Vagina (tissue), 2 donors: ENCODE measurements around the gene MEGF6. TPM values are rescaled to one million over a fixed set of nuclear protein-coding genes. Genes with fewer than 3 reads are reported as not detected.

Source experiments
- DNase-seq, 2 donors: peaks; one replicate each; pipeline ENCODE4 v3.0.0-alpha.2; 2017; ENCODE audit errors: extremely low spot score in 2 of 2
- H3K27ac ChIP-seq: fragments of 200-600 bp; sonication (generic); one replicate; pipeline ENCODE4 v1.5.1; 2019
- H3K27me3 ChIP-seq: fragments of 200-600 bp; sonication (generic); one replicate; pipeline ENCODE4 v1.5.1; 2019
- H3K36me3 ChIP-seq, 2 donors: fragments of 200-600 bp; sonication (generic); one replicate each; pipeline ENCODE4 v1.5.1; 2017 to 2019
- H3K4me1 ChIP-seq: fragments of 200-600 bp; sonication (generic); one replicate; pipeline ENCODE4 v1.5.1; 2019
- H3K4me3 ChIP-seq, 2 donors: fragments of 200-600 bp; sonication (generic); 1 replicate in 1 of 2; 2 replicates in 1 of 2; pipeline ENCODE4 v1.5.1; 2016 to 2019
- H3K9me3 ChIP-seq: fragments of 200-600 bp; sonication (generic); one replicate; pipeline ENCODE4 v1.5.1; 2019
- POLR2A ChIP-seq, 2 donors: fragments of 450-650 bp; IDR thresholded peaks; one replicate each; pipeline ENCODE4 v1.6.1; 2017; ENCODE audit warnings: antibody characterized with exemption in 2 of 2, mild to moderate bottlenecking in 2 of 2, moderate library complexity in 2 of 2
- POLR2AphosphoS5 ChIP-seq, 2 donors: sonication (generic); formaldehyde crosslinking; IDR thresholded peaks; one replicate each; pipeline ENCODE4 v1.9.0; 2017; ENCODE audit warnings: antibody characterized with exemption in 2 of 2, mild to moderate bottlenecking in 2 of 2, low read depth in 1 of 2; ENCODE audit not compliant: insufficient read depth in 1 of 2
- intact Hi-C: fragments of 100-400 bp; cut with DNase I; formaldehyde crosslinking; loops from one replicate; pipeline ENCODE4 v1.15.1; 2023
- total RNA-seq: library from RNA; depleted of rRNA; stranded (reverse); fragments of >200 nt; gene quantifications from one replicate; pipeline ENCODE4 v1.2.3, GENCODE V29; 2016
- TF ChIP-seq, protein P1 (sequence below), 3 experiments: fragments of 450-650 bp in 2 of 3; fragments of 200-600 bp in 1 of 3; sonication (generic) in 1 of 3; IDR thresholded peaks; one replicate each; pipeline ENCODE4 v1.5.1; 2017 to 2019; ENCODE audit warnings: antibody characterized with exemption in 3 of 3, mild to moderate bottlenecking in 2 of 3, moderate library complexity in 2 of 3

Gene MEGF6
- total RNA-seq, 1 donor from 2014 or later = 37.6 TPM

DNA sequence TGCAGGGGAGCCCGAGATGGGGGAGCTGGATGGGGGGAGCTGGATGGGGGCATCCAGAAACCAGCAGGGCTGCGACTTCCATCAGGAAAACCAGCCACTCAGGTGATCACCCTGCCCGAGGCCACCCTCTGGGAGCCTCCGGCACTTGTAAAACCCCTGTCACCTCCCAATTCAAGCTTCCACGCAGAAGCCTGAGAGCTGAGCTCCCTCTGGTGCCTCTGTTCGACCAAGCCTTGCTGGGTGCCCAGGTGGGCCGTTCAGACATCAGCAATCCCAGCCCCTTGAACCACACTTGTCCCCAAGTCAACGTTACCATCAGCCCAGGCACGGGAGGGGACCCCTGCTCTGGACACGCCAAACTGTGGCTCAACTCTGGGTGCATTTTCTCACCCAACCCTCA lies 59.6 kb downstream of the MEGF6 start:
- Histone ChIP-seq H3K4me3 (no peak overlapping the region), H3K27ac (no peak overlapping the region), H3K36me3 (no peaks in the 10 kb centered on the region), H3K4me1 (peaks cover 34% of the 10 kb centered on the region), H3K9me3 (no peaks in the 10 kb centered on the region), H3K27me3 (no peaks in the 10 kb centered on the region)
- DNase-seq = no peak
- intact Hi-C loops = no loop called here
- TF ChIP-seq POLR2A (IDR thresholded peaks at IDR 0.05) (no peak), POLR2AphosphoS5 (IDR thresholded peaks at IDR 0.05; ENCODE audit: insufficient read depth in 1 of 2, low read depth in 1 of 2) (no peak)
- TF ChIP-seq, protein P1, sequence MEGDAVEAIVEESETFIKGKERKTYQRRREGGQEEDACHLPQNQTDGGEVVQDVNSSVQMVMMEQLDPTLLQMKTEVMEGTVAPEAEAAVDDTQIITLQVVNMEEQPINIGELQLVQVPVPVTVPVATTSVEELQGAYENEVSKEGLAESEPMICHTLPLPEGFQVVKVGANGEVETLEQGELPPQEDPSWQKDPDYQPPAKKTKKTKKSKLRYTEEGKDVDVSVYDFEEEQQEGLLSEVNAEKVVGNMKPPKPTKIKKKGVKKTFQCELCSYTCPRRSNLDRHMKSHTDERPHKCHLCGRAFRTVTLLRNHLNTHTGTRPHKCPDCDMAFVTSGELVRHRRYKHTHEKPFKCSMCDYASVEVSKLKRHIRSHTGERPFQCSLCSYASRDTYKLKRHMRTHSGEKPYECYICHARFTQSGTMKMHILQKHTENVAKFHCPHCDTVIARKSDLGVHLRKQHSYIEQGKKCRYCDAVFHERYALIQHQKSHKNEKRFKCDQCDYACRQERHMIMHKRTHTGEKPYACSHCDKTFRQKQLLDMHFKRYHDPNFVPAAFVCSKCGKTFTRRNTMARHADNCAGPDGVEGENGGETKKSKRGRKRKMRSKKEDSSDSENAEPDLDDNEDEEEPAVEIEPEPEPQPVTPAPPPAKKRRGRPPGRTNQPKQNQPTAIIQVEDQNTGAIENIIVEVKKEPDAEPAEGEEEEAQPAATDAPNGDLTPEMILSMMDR (IDR thresholded peaks at IDR 0.05) = no peak

DNA sequence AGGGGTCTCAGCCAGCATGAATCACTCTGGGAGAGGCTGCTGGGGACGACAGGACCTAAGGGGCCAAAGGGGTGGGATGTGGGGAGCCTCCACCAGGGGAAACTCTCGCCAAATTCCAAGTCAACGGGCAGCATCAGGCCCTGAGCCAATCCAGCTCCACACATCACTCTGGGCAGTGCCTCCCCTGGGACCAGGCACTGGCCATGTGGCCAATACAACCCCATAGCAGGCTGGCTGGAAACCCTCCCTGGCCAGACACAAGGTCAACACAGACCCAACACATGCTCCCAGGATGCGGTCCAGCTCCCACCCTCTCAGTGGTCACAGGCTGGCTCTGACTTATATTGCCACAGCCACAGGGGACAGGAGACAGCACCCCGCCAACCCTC lies 60.0 kb downstream of the MEGF6 start:
- no peak overlapping the region for H3K27ac ChIP-seq
- H3K4me3 ChIP-seq = no peak overlapping the region
- peaks cover 35% of the 10 kb centered on the region for H3K4me1 ChIP-seq
- no peak for TF ChIP-seq POLR2AphosphoS5 (IDR thresholded peaks at IDR 0.05; ENCODE audit: insufficient read depth in 1 of 2, low read depth in 1 of 2)
- TF ChIP-seq, protein P1 (IDR thresholded peaks at IDR 0.05) = no peak
- TF ChIP-seq POLR2A (IDR thresholded peaks at IDR 0.05) = no peak
- H3K9me3 ChIP-seq = no peaks in the 10 kb centered on the region
- intact Hi-C loops = no loop called here
- DNase-seq = no peak
- H3K27me3 ChIP-seq = no peaks in the 10 kb centered on the region
- no peaks in the 10 kb centered on the region for H3K36me3 ChIP-seq

DNA sequence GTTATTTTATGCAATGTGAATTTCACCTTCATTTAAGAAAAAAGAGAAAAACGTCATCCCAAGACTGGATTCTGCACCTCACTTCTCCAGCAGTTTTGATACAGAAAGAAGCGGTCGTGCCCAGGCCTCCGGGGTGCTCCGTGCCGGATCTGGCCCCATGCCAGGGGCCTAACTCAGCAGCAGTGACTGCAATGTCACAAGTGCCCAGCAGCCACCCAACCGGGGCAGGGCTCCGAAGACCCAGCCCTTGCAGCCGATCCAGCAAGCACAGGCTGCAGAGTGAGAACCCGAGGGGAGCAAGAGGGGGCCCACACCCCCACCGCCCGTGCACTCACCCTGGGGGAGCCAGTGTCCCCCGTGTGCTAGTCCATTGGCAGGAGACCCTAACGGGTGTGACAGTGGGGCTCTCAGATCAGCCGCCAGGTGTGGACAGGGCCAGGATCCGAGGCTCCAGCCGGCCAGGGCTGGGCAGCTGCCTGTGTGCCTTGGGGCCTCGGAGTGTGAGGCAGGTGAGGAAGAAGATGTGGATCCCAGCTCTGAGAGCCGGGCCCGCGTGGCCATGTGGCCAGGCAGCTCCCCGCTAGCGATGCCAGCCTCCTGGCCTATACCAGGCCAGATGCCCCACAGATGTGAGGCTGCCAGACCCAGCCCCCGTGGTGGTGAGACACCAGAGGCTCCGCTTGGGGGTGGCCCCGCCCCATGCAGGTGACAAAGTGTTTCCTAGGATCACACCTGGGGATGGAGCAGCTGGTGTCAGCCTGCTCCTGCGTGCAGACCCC lies 60.6 kb downstream of the MEGF6 start:
- TF ChIP-seq, protein P1 (IDR thresholded peaks at IDR 0.05) = no peak
- no peak for TF ChIP-seq POLR2A (IDR thresholded peaks at IDR 0.05)
- TF ChIP-seq POLR2AphosphoS5 (IDR thresholded peaks at IDR 0.05; ENCODE audit: insufficient read depth in 1 of 2, low read depth in 1 of 2) = no peak
- Histone ChIP-seq H3K27me3 (no peaks in the 10 kb centered on the region), H3K27ac (no peak overlapping the region), H3K36me3 (no peaks in the 10 kb centered on the region), H3K9me3 (no peaks in the 10 kb centered on the region), H3K4me3 (no peak overlapping the region), H3K4me1 (peaks cover 40% of the 10 kb centered on the region)
- DNase-seq = no peak
- intact Hi-C loops = no loop called here

DNA sequence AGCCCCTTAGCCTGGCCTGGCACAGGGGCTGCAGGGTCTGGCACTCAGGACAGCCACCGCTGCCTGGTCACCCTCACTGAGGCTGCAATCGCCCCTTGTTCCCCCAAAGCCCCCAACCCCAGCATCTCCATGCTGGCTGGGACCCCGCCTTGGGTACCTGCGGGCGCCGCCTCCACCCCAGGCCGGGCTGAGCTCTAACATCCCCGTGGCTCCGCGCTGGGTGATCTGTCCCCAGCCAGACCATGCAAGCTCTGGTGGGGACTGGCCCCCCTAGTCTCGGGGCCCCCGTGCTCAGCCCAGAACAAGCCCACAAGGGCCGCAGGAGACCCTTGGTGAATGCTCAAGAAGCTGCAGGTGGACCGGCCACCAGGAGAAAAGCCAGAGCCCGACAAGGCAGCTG lies 62.4 kb downstream of the MEGF6 start:
- intact Hi-C loops = no loop called here
- Histone ChIP-seq H3K27ac (no peak overlapping the region), H3K36me3 (no peaks in the 10 kb centered on the region), H3K9me3 (no peaks in the 10 kb centered on the region), H3K4me3 (no peak overlapping the region), H3K4me1 (peaks cover 40% of the 10 kb centered on the region), H3K27me3 (no peaks in the 10 kb centered on the region)
- no peak for DNase-seq
- TF ChIP-seq POLR2AphosphoS5 (IDR thresholded peaks at IDR 0.05; ENCODE audit: insufficient read depth in 1 of 2, low read depth in 1 of 2) = no peak
- TF ChIP-seq, protein P1 (IDR thresholded peaks at IDR 0.05) = no peak

DNA sequence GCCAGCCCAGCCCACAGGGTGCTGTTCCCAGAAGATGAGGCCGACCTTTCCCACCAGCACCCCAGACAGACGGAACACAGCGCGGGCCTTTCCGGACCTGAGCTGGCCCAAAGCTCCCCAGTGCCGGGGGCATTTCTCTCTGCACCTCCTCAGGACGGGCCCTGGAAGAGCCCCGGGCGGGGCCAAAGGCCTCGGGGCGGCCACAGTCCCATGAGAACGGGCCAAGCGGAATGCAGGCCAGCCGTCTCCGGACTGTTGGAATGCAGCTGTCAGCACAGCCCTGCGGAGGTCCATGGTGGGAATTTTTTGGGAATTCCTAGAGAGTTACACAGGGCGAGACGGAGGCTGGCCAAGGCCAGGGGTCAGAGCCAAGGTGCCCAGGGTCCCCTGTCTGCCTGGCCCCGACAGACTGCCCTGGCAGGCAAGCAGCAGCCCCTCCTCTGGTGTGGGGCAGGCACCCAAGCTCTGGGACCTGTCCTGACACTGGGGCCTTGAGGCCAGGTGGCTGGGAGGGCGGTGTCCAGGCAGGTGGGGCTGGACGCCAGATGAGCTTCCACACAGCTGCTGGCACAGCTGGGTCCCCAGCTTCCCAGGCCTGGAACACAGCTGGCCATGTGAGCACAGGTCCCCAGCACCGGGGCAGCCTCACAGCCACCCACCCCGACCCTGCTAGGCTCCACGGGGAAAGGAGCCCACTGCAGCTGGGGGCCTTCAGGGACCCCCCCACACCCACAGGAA lies 63.0 kb downstream of the MEGF6 start:
- TF ChIP-seq POLR2A (IDR thresholded peaks at IDR 0.05) = no peak
- no peak for TF ChIP-seq POLR2AphosphoS5 (IDR thresholded peaks at IDR 0.05; ENCODE audit: insufficient read depth in 1 of 2, low read depth in 1 of 2)
- TF ChIP-seq, protein P1 (IDR thresholded peaks at IDR 0.05) = no peak
- Histone ChIP-seq H3K27me3 (no peaks in the 10 kb centered on the region), H3K9me3 (no peaks in the 10 kb centered on the region), H3K4me3 (no peak overlapping the region), H3K36me3 (no peaks in the 10 kb centered on the region), H3K27ac (no peak overlapping the region), H3K4me1 (peaks cover 40% of the 10 kb centered on the region)
- intact Hi-C loops = no loop called here
- no peak for DNase-seq
